Right hindlimb (tissue), 1 donor: ENCODE data around the gene HOXB6.

Source experiments
- DNase-seq: peaks from one replicate; pipeline ENCODE4 v3.0.0-alpha.2; 2018

Gene HOXB6

GRCh38 chr17:48604770-48605329 lies at the start of gene HOXB6:
HOXB6 (minus strand) TSS chr17:48604986; CDS start chr17:48598150, 6,836 bp downstream.
- no peak for DNase-seq

- no peak for DNase-seq
These were observed 45.0 kb upstream of the HOXB6 start for GRCh38 chr17:48649741-48650140.

- no peak for DNase-seq
These were observed 43.1 kb upstream of the HOXB6 start for GRCh38 chr17:48647963-48648245.

DNA sequence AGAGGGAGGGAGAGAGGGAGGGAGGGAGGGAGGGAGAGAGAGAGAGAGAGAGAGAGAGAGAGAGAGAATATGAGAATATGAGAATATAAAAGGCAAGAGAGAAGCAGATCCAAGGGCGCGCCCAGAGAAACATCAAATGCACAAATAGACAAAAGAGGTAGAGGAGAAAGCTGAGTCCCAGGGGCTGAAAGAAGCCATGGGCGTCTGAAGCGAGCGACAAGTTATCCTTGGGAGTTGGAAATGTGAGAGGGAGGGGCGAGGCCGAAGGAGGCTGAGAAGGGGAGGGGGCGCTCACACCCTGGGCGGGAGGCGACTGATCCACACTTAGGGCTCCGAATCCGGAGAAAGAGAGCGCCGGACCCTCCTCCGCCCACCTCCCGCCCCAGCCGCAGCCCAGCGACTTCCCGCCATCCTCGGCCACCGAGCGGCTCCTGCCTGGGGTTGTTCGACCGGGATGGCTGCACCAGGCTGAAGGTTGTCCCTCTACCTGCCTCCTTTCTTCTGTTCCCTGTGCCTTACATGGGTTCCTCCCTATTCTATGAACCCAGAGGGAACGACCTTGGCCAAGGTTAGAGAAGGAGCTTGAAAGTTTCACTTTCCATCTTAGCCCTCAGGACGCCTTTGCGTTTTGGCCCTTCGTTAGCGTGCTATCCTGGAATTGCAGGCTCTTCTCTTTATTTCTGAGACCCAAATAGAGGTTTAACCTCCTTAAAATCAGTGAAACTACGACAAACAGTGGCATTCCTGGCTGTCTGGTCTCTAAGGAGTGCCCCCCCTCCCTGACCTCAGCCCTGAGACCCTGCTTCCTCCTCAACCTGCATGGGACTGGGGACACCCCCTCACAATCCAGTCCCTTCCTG lies 42.5 kb upstream of the HOXB6 start:
- DNase-seq = no peak

DNA sequence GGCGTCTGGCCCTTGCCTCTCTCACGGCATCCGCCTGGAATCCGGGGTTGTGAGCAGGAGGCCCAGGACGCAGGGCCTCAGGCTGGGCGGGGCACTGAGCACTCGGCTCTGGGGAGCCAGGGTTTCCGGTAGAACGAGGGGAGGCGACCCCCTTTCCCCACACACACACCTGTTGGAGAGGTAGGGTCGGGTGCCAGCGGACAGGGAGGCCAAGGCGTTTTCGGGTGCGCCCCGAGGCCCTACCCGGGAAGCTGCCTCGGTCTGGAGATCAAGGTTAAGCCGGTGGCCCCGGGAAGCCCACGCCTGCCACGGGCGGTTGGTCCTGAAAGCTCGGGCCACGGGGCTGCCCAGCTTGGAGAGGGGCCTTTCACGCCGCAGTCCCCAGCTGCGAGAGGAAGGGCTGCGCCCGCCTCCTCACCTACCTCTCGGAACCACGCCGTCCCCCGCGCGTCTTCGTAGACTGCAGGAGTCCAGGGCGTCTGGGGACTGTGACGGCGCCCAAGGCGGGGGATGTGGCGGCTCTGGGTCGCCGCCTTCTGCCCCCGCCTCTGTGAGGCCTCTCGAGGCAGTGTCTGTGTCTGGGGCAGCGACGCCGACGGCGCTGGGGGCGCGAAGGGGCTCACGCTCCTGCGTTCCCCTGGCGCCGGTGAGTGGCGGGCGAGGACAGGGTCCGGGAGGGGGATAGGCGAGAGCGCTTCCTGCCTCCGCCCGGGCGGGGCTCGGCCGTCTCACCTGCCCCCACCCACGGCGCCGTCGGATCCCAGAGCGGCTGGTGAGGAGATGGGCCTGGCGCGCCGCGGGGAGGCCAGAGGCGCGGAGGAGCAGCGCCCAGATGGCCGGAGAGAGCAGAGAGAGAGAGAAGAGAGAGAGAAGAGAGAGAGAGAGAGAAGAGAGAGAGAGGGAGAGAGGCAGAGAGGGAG lies 41.7 kb upstream of the HOXB6 start:
- no peak for DNase-seq

DNA sequence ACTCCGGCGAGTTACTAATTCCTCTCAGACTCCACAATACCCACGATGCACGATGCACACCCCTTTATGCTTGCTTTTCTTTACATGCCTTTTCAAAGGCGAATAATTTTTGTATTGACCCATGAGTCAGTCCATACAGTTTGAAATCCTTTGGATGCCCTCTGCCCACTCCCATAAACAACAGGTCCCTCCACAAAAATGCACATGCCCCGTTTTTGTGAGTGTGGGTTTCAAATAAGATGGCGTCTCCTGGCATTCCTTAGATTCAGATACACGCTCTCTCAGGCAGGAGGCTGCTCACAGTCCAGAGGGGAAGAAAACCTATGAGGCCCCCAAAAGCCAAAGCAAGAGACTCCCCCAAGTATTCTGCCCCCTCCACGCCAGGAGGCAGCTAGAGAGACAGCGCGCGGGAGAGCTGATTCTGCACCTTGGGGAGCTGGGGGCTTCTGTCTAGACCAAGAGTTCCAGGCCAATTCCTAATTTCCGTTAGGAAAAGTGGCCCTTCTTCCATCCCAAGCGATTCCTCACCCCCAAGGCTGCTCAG lies 40.9 kb upstream of the HOXB6 start:
- DNase-seq = no peak

DNA sequence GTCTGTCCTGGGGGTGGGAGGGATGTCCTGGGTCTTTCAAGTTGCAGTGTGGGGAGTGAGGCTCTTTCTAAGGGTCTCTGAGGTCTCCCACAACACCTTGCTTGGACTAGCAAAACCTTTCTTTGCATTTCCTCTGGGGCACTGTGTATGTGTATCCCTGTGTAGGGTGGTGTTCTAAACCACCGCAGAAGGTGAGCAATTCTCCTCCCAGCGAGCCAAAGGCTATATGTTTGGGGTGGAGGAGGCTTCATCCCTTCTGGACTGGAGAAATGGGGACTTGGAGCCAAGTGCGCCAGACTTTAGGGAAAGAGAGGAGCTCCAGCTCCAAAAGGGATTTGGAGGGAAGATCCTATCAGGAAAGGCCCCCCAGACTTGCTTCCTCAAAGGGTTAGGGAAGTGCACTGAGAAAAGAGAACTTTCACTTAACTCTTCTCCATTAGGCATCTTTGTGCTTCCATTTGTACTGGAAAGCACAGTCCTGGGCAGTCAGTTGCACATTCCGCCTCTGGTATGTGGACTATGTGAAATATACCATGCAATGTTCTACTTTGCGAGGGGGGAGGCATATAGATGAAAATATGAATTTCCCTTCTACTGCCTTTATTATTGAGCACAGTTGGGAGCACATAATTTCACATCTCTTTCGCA lies 40.2 kb upstream of the HOXB6 start:
- DNase-seq = no peak

DNA sequence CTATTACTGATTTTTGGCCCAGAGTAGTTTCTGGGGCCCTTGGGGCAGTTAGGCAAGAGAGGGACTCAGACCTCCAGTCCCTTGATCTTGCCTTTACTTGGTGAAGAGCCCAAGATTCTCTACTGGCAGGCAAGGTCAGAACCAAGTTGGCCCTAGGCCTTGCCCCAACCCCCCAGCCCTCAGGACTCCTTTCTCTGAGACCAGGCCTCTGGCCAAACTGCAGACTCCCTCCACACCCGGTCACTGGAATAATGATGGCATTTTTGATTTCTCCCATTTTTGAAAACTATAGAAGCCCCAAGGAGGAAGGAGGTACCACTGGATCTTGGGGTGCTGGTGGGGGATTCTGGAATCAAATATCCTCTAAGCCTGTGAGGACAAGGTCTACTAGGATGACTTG lies 39.4 kb upstream of the HOXB6 start:
- no peak for DNase-seq

DNA sequence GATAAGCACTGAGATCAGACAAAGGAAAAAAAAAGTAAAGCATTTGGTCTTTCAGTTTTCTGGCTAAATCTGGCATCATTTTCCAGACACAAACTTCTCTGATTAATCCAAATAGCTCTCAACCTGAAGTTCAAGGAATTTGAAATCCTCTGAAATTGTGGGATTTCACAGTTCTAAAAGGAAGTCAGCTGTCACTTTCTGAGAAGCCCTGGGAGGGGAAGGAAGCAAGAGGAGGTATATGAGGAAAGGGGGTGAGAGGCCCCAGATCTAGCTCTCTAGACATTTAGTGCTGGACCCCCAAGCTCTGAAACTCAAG lies 38.9 kb upstream of the HOXB6 start:
- DNase-seq = no peak

DNA sequence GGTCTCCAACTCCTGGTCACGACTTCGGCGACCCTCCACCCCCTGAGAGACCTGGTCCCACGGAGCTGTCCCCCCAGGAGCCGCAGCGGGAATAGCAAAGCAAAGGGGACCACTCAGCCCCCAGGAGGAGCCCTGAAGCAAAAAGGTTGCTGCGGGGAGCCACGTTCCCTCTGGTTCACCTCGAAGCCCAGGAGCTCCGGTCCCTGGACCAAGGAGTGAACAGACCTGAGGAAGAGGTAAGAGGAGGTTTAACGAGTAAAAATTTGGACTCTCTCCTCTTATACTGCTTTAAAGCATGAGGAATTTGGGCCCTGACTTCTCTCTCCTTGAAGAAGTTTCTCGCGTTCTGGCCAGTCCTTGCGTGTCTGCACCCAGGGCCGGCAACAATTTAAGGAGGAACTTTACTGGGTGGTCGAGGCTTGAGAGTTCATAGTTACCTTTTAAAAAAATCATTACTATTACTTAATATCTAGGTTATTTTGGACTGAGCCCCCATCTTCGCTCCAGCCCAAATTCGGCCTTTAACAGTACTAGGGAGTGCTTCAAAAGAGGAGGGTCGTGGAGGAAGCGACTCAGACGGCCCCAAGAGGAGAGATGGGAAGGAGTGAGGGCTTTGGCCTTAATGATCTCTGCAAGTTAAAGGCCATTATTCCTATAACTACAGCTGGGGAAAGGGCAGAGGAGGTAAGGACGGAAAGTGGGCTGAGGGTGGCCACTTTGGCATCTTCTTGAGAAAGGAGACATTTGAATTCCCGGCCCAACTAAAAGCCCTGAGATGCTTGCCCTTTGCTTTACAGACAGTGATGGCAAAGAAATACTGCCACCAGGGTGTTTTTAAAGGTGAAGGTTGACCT lies 38.3 kb upstream of the HOXB6 start:
- no peak for DNase-seq

- DNase-seq = no peak
These were observed 37.5 kb upstream of the HOXB6 start for GRCh38 chr17:48642059-48642842.

GRCh38 chr17:48641541-48642058 lies 36.8 kb upstream of the HOXB6 start:
- DNase-seq = no peak

DNA sequence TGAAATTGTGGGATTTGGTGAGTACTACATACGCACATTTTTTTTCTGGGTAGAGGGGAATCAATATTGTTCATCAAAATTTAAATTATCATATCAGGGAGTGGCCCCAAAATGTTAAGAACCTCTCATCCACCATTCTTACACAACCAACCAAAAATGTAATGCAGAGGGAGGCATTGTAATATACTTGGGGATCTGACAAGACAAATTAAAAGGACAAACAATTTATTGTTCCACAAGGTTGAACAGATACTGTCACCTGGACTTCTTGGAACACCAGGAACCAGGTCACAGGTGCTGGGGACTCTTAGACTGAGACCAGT lies 36.0 kb upstream of the HOXB6 start:
- DNase-seq = no peak

GRCh38 chr17:48639982-48640857 lies 35.4 kb upstream of the HOXB6 start:
- DNase-seq = no peak

GRCh38 chr17:48639136-48639535 lies 34.4 kb upstream of the HOXB6 start:
- DNase-seq = no peak

- no peak for DNase-seq
These were observed 32.8 kb upstream of the HOXB6 start for GRCh38 chr17:48637323-48638260.

- DNase-seq = peak; percentile 85
These were observed 31.6 kb upstream of the HOXB6 start for GRCh38 chr17:48636177-48637018.
